Measurements from ENCODE around the gene SMAP1.

The SMAP1 gene

GRCh38 chr6:70684794-70685493, 17.3 kb downstream of the SMAP1 start:
- no peak for DNase-seq (ENCODE audit: low read depth)

GRCh38 chr6:70685494-70686180, 18.0 kb downstream of the SMAP1 start:
- no peak for DNase-seq (ENCODE audit: low read depth)

- DNase-seq (ENCODE audit: low read depth): peak; percentile 24
Measured at GRCh38 chr6:70686548-70687133, 19.0 kb downstream of the SMAP1 start.

- no peak for DNase-seq (ENCODE audit: low read depth)
Measured at GRCh38 chr6:70693887-70694286, 26.2 kb downstream of the SMAP1 start.

GRCh38 chr6:70694371-70694770, 26.7 kb downstream of the SMAP1 start:
- no peak for DNase-seq (ENCODE audit: low read depth)

- DNase-seq (ENCODE audit: low read depth): no peak
Measured at GRCh38 chr6:70700922-70701876, 33.5 kb downstream of the SMAP1 start.

- no peak for DNase-seq (ENCODE audit: low read depth)
Measured at GRCh38 chr6:70705772-70706171, 38.1 kb downstream of the SMAP1 start.

- peak; percentile 26 for DNase-seq (ENCODE audit: low read depth)
Measured at GRCh38 chr6:70706491-70707123, 38.9 kb downstream of the SMAP1 start.

- DNase-seq (ENCODE audit: low read depth): no peak
Measured at GRCh38 chr6:70707893-70708292, 40.2 kb downstream of the SMAP1 start.

GRCh38 chr6:70708448-70708847, 40.8 kb downstream of the SMAP1 start:
- DNase-seq (ENCODE audit: low read depth): no peak

GRCh38 chr6:70709826-70710225, 42.1 kb downstream of the SMAP1 start:
- peak; percentile 49 for DNase-seq (ENCODE audit: low read depth)

- no peak for DNase-seq (ENCODE audit: low read depth)
Measured at GRCh38 chr6:70714716-70715257, 47.1 kb downstream of the SMAP1 start.

- no peak for DNase-seq (ENCODE audit: low read depth)
Measured at GRCh38 chr6:70717038-70717801, 49.5 kb downstream of the SMAP1 start.

- no peak for DNase-seq (ENCODE audit: low read depth)
Measured at GRCh38 chr6:70724524-70724923, 56.8 kb downstream of the SMAP1 start.

- peak; percentile 19 for DNase-seq (ENCODE audit: low read depth)
Measured at GRCh38 chr6:70725817-70726415, 58.2 kb downstream of the SMAP1 start.

GRCh38 chr6:70734381-70734780, 66.7 kb downstream of the SMAP1 start:
- DNase-seq (ENCODE audit: low read depth): no peak

GRCh38 chr6:70734979-70735378, 67.3 kb downstream of the SMAP1 start:
- DNase-seq (ENCODE audit: low read depth): no peak

- DNase-seq (ENCODE audit: low read depth): no peak
Measured at GRCh38 chr6:70735513-70735912, 67.8 kb downstream of the SMAP1 start.

GRCh38 chr6:70738028-70738427, 70.3 kb downstream of the SMAP1 start:
- peak; percentile 45 for DNase-seq (ENCODE audit: low read depth)

- DNase-seq (ENCODE audit: low read depth): no peak
Measured at GRCh38 chr6:70739534-70739933, 71.9 kb downstream of the SMAP1 start.

All from stromal cell of bone marrow (primary cell).